ENCODE data around the gene ARL4A.

Gene ARL4A

DNA sequence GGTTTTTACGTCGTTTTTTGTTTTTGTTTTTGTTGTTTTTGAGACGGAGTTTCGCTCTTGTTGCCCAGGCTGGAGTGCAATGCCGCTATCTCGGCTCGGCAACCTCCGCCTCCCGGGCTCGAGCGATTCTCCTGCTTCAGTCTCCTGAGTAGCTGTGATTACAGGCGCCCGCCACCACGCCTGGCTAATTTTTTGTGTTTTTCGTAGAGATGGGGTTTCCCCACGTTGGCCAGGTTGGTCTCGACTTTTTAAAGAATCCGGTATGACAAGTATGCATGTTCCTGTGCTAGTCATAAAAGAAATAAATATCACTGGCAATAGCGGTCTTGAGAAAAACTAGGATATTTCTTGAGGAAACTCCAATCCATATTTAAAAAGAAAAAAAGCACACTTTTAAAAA, 2.7 kb upstream of the ARL4A start:
- no peak overlapping the region for H3K4me3 ChIP-seq (ENCODE audit: low read length, poor library complexity, severe bottlenecking)

DNA sequence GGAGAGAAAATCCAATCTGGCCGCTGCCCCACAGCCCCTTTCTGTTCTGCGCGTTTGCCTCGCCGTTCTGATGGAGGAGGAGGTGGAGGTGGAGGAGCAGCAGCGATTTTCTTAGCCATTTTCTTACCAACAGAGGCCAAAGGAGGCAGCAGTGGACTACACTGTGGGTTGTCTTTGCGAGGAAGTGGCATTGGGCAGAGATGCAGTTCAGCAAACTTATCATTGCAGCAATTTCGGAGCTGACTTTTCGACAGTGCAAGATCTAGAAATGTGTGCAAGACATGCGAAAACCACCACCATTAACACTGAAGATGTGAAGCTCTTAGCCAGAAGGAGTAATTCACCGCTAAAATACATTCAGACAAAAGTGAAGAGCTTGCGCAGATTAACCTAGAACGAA, 1.9 kb upstream of the ARL4A start:
- Histone ChIP-seq H3K27me3 (ENCODE audit: insufficient read depth, low read length, poor library complexity, severe bottlenecking) (no peaks in the 10 kb centered on the region), H3K9me3 (ENCODE audit: insufficient read depth, low read depth, low read length) (no peaks in the 10 kb centered on the region), H3K4me2 (ENCODE audit: low read depth, low read length, poor library complexity, severe bottlenecking) (no peak overlapping the region), H4K20me1 (ENCODE audit: insufficient read depth, low read length, poor library complexity, severe bottlenecking) (no peaks in the 10 kb centered on the region), H3K79me2 (ENCODE audit: insufficient read depth, low read length) (no peaks in the 10 kb centered on the region), H3K9me2 (replicated peaks; ENCODE audit: low read depth, low read length) (no peaks in the 10 kb centered on the region), H3K36me3 (ENCODE audit: insufficient read depth, low read length) (no peaks in the 10 kb centered on the region), H3F3A (ENCODE audit: low read depth) (no peaks in the 10 kb centered on the region), H3K9ac (ENCODE audit: low read depth, low read length, poor library complexity, severe bottlenecking) (no peak overlapping the region), H2AFZ (ENCODE audit: low read length) (no peak overlapping the region), H3K4me3 (ENCODE audit: low read length, poor library complexity, severe bottlenecking) (no peak overlapping the region), H3K4me1 (ENCODE audit: insufficient read depth, low read length, poor library complexity, severe bottlenecking) (no peaks in the 10 kb centered on the region)
- no peak for TF ChIP-seq EZH2phosphoT487 (IDR thresholded peaks at IDR 0.05; ENCODE audit: borderline replicate concordance)
- TF ChIP-seq, protein P1, sequence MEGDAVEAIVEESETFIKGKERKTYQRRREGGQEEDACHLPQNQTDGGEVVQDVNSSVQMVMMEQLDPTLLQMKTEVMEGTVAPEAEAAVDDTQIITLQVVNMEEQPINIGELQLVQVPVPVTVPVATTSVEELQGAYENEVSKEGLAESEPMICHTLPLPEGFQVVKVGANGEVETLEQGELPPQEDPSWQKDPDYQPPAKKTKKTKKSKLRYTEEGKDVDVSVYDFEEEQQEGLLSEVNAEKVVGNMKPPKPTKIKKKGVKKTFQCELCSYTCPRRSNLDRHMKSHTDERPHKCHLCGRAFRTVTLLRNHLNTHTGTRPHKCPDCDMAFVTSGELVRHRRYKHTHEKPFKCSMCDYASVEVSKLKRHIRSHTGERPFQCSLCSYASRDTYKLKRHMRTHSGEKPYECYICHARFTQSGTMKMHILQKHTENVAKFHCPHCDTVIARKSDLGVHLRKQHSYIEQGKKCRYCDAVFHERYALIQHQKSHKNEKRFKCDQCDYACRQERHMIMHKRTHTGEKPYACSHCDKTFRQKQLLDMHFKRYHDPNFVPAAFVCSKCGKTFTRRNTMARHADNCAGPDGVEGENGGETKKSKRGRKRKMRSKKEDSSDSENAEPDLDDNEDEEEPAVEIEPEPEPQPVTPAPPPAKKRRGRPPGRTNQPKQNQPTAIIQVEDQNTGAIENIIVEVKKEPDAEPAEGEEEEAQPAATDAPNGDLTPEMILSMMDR (conservative IDR thresholded peaks at IDR 0.05; ENCODE audit: low read length) = no peak

More for the DNA sequence above, 2.7 kb upstream of the ARL4A start:
- H4K20me1 ChIP-seq (ENCODE audit: insufficient read depth, low read length, poor library complexity, severe bottlenecking) = no peaks in the 10 kb centered on the region
- no peaks in the 10 kb centered on the region for H3K27me3 ChIP-seq (ENCODE audit: insufficient read depth, low read length, poor library complexity, severe bottlenecking)
- H3K4me1 ChIP-seq (ENCODE audit: insufficient read depth, low read length, poor library complexity, severe bottlenecking) = no peaks in the 10 kb centered on the region
- no peaks in the 10 kb centered on the region for H3K79me2 ChIP-seq (ENCODE audit: insufficient read depth, low read length)
- no peak overlapping the region for H3K4me2 ChIP-seq (ENCODE audit: low read depth, low read length, poor library complexity, severe bottlenecking)
- TF ChIP-seq, protein P1 (conservative IDR thresholded peaks at IDR 0.05; ENCODE audit: low read length) = no peak
- no peak for TF ChIP-seq EZH2phosphoT487 (IDR thresholded peaks at IDR 0.05; ENCODE audit: borderline replicate concordance)
- no peaks in the 10 kb centered on the region for H3F3A ChIP-seq (ENCODE audit: low read depth)
- no peaks in the 10 kb centered on the region for H3K9me2 ChIP-seq (replicated peaks; ENCODE audit: low read depth, low read length)
- H3K9ac ChIP-seq (ENCODE audit: low read depth, low read length, poor library complexity, severe bottlenecking) = no peak overlapping the region
- H3K9me3 ChIP-seq (ENCODE audit: insufficient read depth, low read depth, low read length) = no peaks in the 10 kb centered on the region
- no peaks in the 10 kb centered on the region for H3K36me3 ChIP-seq (ENCODE audit: insufficient read depth, low read length)
- no peak overlapping the region for H2AFZ ChIP-seq (ENCODE audit: low read length)

DNA sequence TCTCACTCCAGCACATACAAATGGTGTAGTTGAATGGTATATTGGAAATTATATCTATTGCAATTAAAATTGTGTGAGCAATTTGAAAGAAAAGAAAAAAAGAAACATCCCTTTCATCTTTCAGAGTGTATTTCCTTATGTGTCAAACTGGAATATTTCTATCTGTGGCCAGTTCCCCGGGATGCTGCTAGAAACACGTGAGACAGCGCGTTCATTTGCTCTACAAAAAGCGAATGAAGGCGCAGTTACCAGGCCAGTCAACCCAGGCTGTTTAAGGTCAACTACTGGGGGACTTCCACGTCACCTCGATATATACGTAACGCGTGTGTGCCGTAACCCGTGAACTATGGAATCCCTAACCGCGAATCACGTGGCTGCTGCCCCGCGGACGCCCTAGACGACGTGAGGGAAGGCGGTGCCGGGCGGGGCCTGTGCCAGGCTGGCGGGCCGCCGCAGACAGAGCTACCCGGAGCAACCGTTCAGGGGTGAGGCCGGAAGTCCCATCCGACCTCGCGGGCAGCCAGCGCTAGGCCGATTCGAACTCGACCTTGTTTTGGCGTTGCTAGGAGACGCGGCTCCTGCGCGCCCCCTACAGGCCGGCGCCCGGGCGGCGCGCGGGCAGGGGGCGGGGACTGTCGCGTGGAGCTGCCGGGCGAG, 1.1 kb upstream of the ARL4A start:
- no peaks in the 10 kb centered on the region for H3K4me1 ChIP-seq (ENCODE audit: insufficient read depth, low read length, poor library complexity, severe bottlenecking)
- H2AFZ ChIP-seq (ENCODE audit: low read length) = no peak overlapping the region
- no peaks in the 10 kb centered on the region for H3F3A ChIP-seq (ENCODE audit: low read depth)
- H3K36me3 ChIP-seq (ENCODE audit: insufficient read depth, low read length) = no peaks in the 10 kb centered on the region
- no peak overlapping the region for H3K9ac ChIP-seq (ENCODE audit: low read depth, low read length, poor library complexity, severe bottlenecking)
- H3K4me3 ChIP-seq (ENCODE audit: low read length, poor library complexity, severe bottlenecking) = no peak overlapping the region
- no peak overlapping the region for H3K4me2 ChIP-seq (ENCODE audit: low read depth, low read length, poor library complexity, severe bottlenecking)
- H3K9me3 ChIP-seq (ENCODE audit: insufficient read depth, low read depth, low read length) = no peaks in the 10 kb centered on the region
- no peak for TF ChIP-seq EZH2phosphoT487 (IDR thresholded peaks at IDR 0.05; ENCODE audit: borderline replicate concordance)
- TF ChIP-seq, protein P1 (conservative IDR thresholded peaks at IDR 0.05; ENCODE audit: low read length) = no peak
- no peaks in the 10 kb centered on the region for H4K20me1 ChIP-seq (ENCODE audit: insufficient read depth, low read length, poor library complexity, severe bottlenecking)
- no peaks in the 10 kb centered on the region for H3K9me2 ChIP-seq (replicated peaks; ENCODE audit: low read depth, low read length)
- no peaks in the 10 kb centered on the region for H3K27me3 ChIP-seq (ENCODE audit: insufficient read depth, low read length, poor library complexity, severe bottlenecking)
- no peaks in the 10 kb centered on the region for H3K79me2 ChIP-seq (ENCODE audit: insufficient read depth, low read length)

Measured in Loucy (cell line).